ACHN (cell line): ENCODE data around the gene ANKMY1.

Experiments
- DNase-seq: peaks from one replicate; pipeline ENCODE4 v3.0.0-alpha.2; 2015
- in situ Hi-C: cut with HindIII; loops from 2 replicates; pipeline ENCODE4 v1.10.0; 2017; ENCODE audit warnings: low sequenced_read_pairs, low pct_ligation_motif_present, low pct_unique_long_range_greater_than_20kb

ANKMY1 gene

GRCh38 chr2:240459401-240460252 is 98.2 kb downstream of the ANKMY1 start:
- in situ Hi-C loops: no loop called here
- DNase-seq: no peak

- in situ Hi-C loops: no loop called here
- DNase-seq: no peak
These were observed 98.8 kb downstream of the ANKMY1 start for GRCh38 chr2:240458900-240459391.

GRCh38 chr2:240458044-240458899 is 99.5 kb downstream of the ANKMY1 start:
- DNase-seq: no peak
- in situ Hi-C loops: no loop called here

GRCh38 chr2:240457223-240458043 is 100.4 kb downstream of the ANKMY1 start:
- in situ Hi-C loops: no loop called here
- no peak for DNase-seq

GRCh38 chr2:240456447-240457222 is 101.2 kb downstream of the ANKMY1 start:
- in situ Hi-C loops: no loop called here
- no peak for DNase-seq

- no peak for DNase-seq
- in situ Hi-C loops: no loop called here
These were observed 101.9 kb downstream of the ANKMY1 start for GRCh38 chr2:240455647-240456446.

GRCh38 chr2:240455272-240455646 is 102.5 kb downstream of the ANKMY1 start:
- in situ Hi-C loops: no loop called here
- no peak for DNase-seq

- in situ Hi-C loops: no loop called here
- no peak for DNase-seq
These were observed 103.5 kb downstream of the ANKMY1 start for GRCh38 chr2:240454106-240454901.

- in situ Hi-C loops: no loop called here
- no peak for DNase-seq
These were observed 104.2 kb downstream of the ANKMY1 start for GRCh38 chr2:240453461-240454105.

- in situ Hi-C loops: no loop called here
- DNase-seq: peak; percentile 72
These were observed 105.1 kb downstream of the ANKMY1 start for GRCh38 chr2:240452462-240453256.

- DNase-seq: no peak
- in situ Hi-C loops: no loop called here
These were observed 105.9 kb downstream of the ANKMY1 start for GRCh38 chr2:240451791-240452461.

GRCh38 chr2:240451108-240451611 is 106.6 kb downstream of the ANKMY1 start:
- in situ Hi-C loops: no loop called here
- DNase-seq: no peak

GRCh38 chr2:240450532-240451107 is 107.2 kb downstream of the ANKMY1 start:
- no peak for DNase-seq
- in situ Hi-C loops: no loop called here

- DNase-seq: no peak
- in situ Hi-C loops: no loop called here
These were observed 107.8 kb downstream of the ANKMY1 start for GRCh38 chr2:240449764-240450531.
